GM12878 (cell line): ENCODE measurements around the gene TYW1. TPM values are rescaled to one million over a fixed set of nuclear protein-coding genes. Genes with fewer than 3 reads are reported as not detected.

Experiments
- ATAC-seq: fragments of 200-7000 bp; cut with Tn5 transposase; 3 replicates; pipeline ENCODE4 v1.9.1; 2020; ENCODE audit warnings: mild to moderate bottlenecking, moderate library complexity
- BruUV-seq: library from RNA; stranded (reverse); fragments of 400-500 nt; replicated peaks from 2 replicates; lab custom pipeline; 2021; lab: Mats Ljungman, UMichigan
- CTCF ChIA-PET: fragments of 300-600 bp; sonication (Branson Sonifier 250); formaldehyde crosslinking; extraction: SDS; loops from one replicate; lab custom pipeline; 2021; ENCODE audit warnings: inconsistent platforms; lab: Yijun Ruan, JAX
- POLR2A ChIA-PET: fragments of 350-600 bp; formaldehyde crosslinking; extraction: SDS; loops from one replicate; lab custom pipeline; 2021; ENCODE audit warnings: inconsistent platforms; lab: Charles Lee
- RAD21 ChIA-PET: fragments of 300-600 bp; sonication (Branson Sonifier 250); formaldehyde crosslinking; loops from one replicate; lab custom pipeline; 2023; ENCODE audit warnings: antibody characterized with exemption; ENCODE audit not compliant: unreplicated experiment; lab: Charles Lee
- SMC1A ChIA-PET: fragments of 300-600 bp; sonication (Branson Sonifier 250); formaldehyde crosslinking; loops from one replicate; lab custom pipeline; 2023; ENCODE audit not compliant: unreplicated experiment, uncharacterized antibody; lab: Charles Lee
- DNase-seq: peaks from one replicate; pipeline ENCODE4 v3.0.0-alpha.2; 2011; ENCODE audit warnings: low read depth, low spot score
- FAIRE-seq: peaks from 3 replicates; lab custom pipeline; 2011; peaks lifted over from hg19 to GRCh38; lab: Jason Lieb, UNC
- H2AFZ ChIP-seq: 2 replicates; pipeline ENCODE4 v1.6.0; 2011; ENCODE audit warnings: low read depth, low read length, control low read depth; ENCODE audit not compliant: control insufficient read depth
- H3K27ac ChIP-seq: 2 replicates; pipeline ENCODE4 v1.5.1; 2011; ENCODE audit warnings: control low read depth; ENCODE audit not compliant: control insufficient read depth, insufficient read depth
- H3K27me3 ChIP-seq, 2 experiments: replicated peaks in 1 of 2; 2 replicates each; pipeline versions ENCODE4 v1.6.0 to v1.6.1; 2011; ENCODE audit warnings: low read length in 1 of 2; ENCODE audit not compliant: control insufficient read depth in 2 of 2, insufficient read depth in 2 of 2
- H3K36me3 ChIP-seq, 2 experiments: 2 replicates each; pipeline ENCODE4 v1.5.1; 2011; ENCODE audit warnings: low read length in 1 of 2; ENCODE audit not compliant: control insufficient read depth in 2 of 2, insufficient read depth in 2 of 2
- H3K4me1 ChIP-seq: 2 replicates; pipeline ENCODE4 v1.6.1; 2011; ENCODE audit warnings: mild to moderate bottlenecking, low read length, moderate library complexity, mixed read lengths; ENCODE audit not compliant: control insufficient read depth, insufficient read depth
- H3K4me2 ChIP-seq: 2 replicates; pipeline ENCODE4 v1.6.0; 2011; ENCODE audit warnings: control low read depth; ENCODE audit not compliant: control insufficient read depth, insufficient read depth
- H3K4me3 ChIP-seq: fragments of 200-600 bp; sonication (generic); 2 replicates; pipeline ENCODE4 v1.5.1; 2016
- H3K79me2 ChIP-seq: 2 replicates; pipeline ENCODE4 v1.6.0; 2011; ENCODE audit warnings: low read length; ENCODE audit not compliant: control insufficient read depth, insufficient read depth
- H3K9ac ChIP-seq: 2 replicates; pipeline ENCODE4 v1.8.0; 2011; ENCODE audit warnings: low read length, control low read depth, mixed read lengths; ENCODE audit not compliant: control insufficient read depth, insufficient read depth
- H3K9me3 ChIP-seq: replicated peaks from 3 replicates; pipeline ENCODE4 v1.5.1; 2011; ENCODE audit warnings: mild to moderate bottlenecking, low read length; ENCODE audit not compliant: control insufficient read depth, insufficient read depth
- H4K20me1 ChIP-seq: 2 replicates; pipeline ENCODE4 v1.6.0; 2011; ENCODE audit not compliant: control insufficient read depth, insufficient read depth
- BRCA1 ChIP-seq: IDR thresholded peaks from 2 replicates; pipeline ENCODE4 v1.6.1; 2011; ENCODE audit warnings: low read depth, low read length, improper control_type of control experiment
- CBX5 ChIP-seq: sonication (generic); IDR thresholded peaks from 2 replicates; pipeline ENCODE4 v1.6.1; 2016; ENCODE audit warnings: low read depth, moderate library complexity, mild to moderate bottlenecking, inconsistent platforms
- MEF2B ChIP-seq: fragments of 450-650 bp; IDR thresholded peaks from 2 replicates; pipeline ENCODE4 v1.6.1; 2018; ENCODE audit warnings: mild to moderate bottlenecking, moderate library complexity; ENCODE audit not compliant: partially characterized antibody, poor library complexity, severe bottlenecking
- NFXL1 ChIP-seq: fragments of 450-650 bp; IDR thresholded peaks from 2 replicates; pipeline ENCODE4 v1.6.1; 2017; ENCODE audit warnings: antibody characterized with exemption, mild to moderate bottlenecking, borderline replicate concordance
- NR2F1 ChIP-seq: fragments of 450-650 bp; conservative IDR thresholded peaks from 2 replicates; pipeline ENCODE4 v1.6.1; 2017; ENCODE audit warnings: mild to moderate bottlenecking
- PAX5 ChIP-seq: IDR thresholded peaks from 2 replicates; pipeline ENCODE4 v1.6.1; 2011; ENCODE audit warnings: low read depth, low read length, borderline replicate concordance
- POLR2AphosphoS2 ChIP-seq: IDR thresholded peaks from 2 replicates; pipeline ENCODE4 v1.6.1; 2011; ENCODE audit warnings: low read depth, mild to moderate bottlenecking, low read length, improper control_type of control experiment, moderate library complexity
- POLR2AphosphoS5 ChIP-seq: IDR thresholded peaks from 2 replicates; pipeline ENCODE4 v1.6.1; 2011; ENCODE audit warnings: mild to moderate bottlenecking, low read length, inconsistent platforms
- SIN3A ChIP-seq: IDR thresholded peaks from 2 replicates; pipeline ENCODE4 v1.6.1; 2012; ENCODE audit warnings: low read depth, low read length, improper control_type of control experiment
- SMC3 ChIP-seq: IDR thresholded peaks from 2 replicates; pipeline ENCODE4 v1.6.1; 2011; ENCODE audit warnings: low read length, improper control_type of control experiment, borderline replicate concordance
- STAT3 ChIP-seq: IDR thresholded peaks from 2 replicates; pipeline ENCODE4 v1.6.1; 2011; ENCODE audit warnings: low read depth, low read length, improper control_type of control experiment
- WGBS: methylation state at CpG from one replicate; pipeline ENCODE4 v1.1.6; 2016; ENCODE audit warnings: low lambda C conversion rate; ENCODE audit not compliant: insufficient replicate concordance, insufficient coverage; ENCODE audit errors: missing lambda C conversion rate; 5-methylcytosine and 5-hydroxymethylcytosine counted together
- in situ Hi-C: fragments of 300-500 bp; cut with MboI; formaldehyde crosslinking; loops from 9 replicates; pipeline ENCODE4 v1.14.3; 2018; ENCODE audit warnings: mixed read lengths
- intact Hi-C: fragments of 100-400 bp; cut with micrococcal nuclease; formaldehyde crosslinking; loops from one replicate; pipeline ENCODE4 v1.14.2; 2022; ENCODE audit not compliant: unreplicated experiment
- polyA plus RNA-seq, 11 experiments: library from polyadenylated mRNA; depleted of rRNA in 4 of 11; unstranded in 6 of 11; stranded (reverse) in 5 of 11; fragments of >200 nt; fragmentation: Nextera tagmentation in 4 of 11; fragmentation: Illumina TruSeq in 1 of 11; extraction: Ambion mirVana in 4 of 11; extraction: Trizol in 1 of 11; gene quantifications; 1 replicate in 1 of 11; 2 replicates in 10 of 11; pipeline versions ENCODE4 v1.2.1 to v1.2.3, GENCODE V29; 2011 to 2016; ENCODE audit warnings: inconsistent platforms in 2 of 11, missing spikeins in 2 of 11, low read depth in 1 of 11
- total RNA-seq, 4 experiments: library from RNA; depleted of rRNA in 3 of 4; stranded (reverse); fragments of >200 nt in 3 of 4; fragmentation: Illumina TruSeq in 1 of 4; extraction: Trizol in 1 of 4; gene quantifications; 2 replicates each; pipeline versions ENCODE4 v1.2.1 to v1.2.3, GENCODE V29; 2013 to 2021
- TF ChIP-seq, protein P1 (sequence below): fragments of 450-650 bp; IDR thresholded peaks from 2 replicates; pipeline ENCODE4 v1.6.1; 2016; ENCODE audit warnings: mild to moderate bottlenecking
- TF ChIP-seq, protein P2 (sequence below): fragments of 450-650 bp; IDR thresholded peaks from 2 replicates; pipeline ENCODE4 v1.6.1; 2017; ENCODE audit warnings: low read depth, mild to moderate bottlenecking, moderate library complexity
- TF ChIP-seq, protein P3 (sequence below): IDR thresholded peaks from 2 replicates; pipeline ENCODE4 v1.6.1; 2012; ENCODE audit warnings: low read length, inconsistent platforms

The TYW1 gene
- total and polyA plus RNA-seq, 10 of the 15 experiments (the other 5 are each of a cell fraction or from before 2014, with no cell fraction given): 11.3 to 29.0 (median 18.4) TPM

DNA sequence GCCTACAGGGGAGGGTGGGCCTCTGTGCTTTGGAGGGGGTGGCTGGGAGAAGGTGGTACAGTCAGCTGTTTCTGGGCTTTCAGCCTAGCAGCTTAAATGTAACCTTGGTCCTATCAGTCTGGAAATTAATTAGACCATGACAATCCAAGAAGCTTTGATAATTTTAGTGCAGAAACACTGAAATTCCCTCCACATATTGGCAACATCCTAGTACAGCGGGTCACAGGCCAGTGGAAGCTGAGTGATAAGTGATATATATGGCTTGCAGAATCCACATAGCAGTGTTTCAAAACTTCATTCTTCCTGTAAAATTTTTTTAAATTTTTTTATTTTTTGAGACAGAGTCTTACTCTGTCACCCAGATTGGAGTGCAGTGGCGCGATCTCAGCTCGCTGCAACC is 212.6 kb downstream of the TYW1 start:
- WGBS: 95% methylated on average over 4 of the region's 4 CpGs
- Histone ChIP-seq H4K20me1 (no peaks in the 10 kb centered on the region), H3K4me2 (no peak overlapping the region), H3K9ac (no peak overlapping the region), H3K27me3 (no peaks in the 10 kb centered on the region), H3K4me3 (no peak overlapping the region), H2AFZ (no peak overlapping the region), H3K79me2 (no peaks in the 10 kb centered on the region)
- POLR2A ChIA-PET: no interaction called here
- CTCF ChIA-PET: no interaction called here
- ATAC-seq (no peak), FAIRE-seq (no peak)
- SMC1A ChIA-PET: no interaction called here
- no TSS peak for BruUV-seq
- intact Hi-C loops (no loop called here), in situ Hi-C loops (no loop called here)
- TF ChIP-seq BRCA1 (no peak), STAT3 (no peak), SMC3 (no peak), CBX5 (no peak), PAX5 (no peak), NFXL1 (no peak), POLR2AphosphoS5 (no peak), POLR2AphosphoS2 (no peak), NR2F1 (no peak), SIN3A (no peak), MEF2B (no peak)
- TF ChIP-seq, protein P1, sequence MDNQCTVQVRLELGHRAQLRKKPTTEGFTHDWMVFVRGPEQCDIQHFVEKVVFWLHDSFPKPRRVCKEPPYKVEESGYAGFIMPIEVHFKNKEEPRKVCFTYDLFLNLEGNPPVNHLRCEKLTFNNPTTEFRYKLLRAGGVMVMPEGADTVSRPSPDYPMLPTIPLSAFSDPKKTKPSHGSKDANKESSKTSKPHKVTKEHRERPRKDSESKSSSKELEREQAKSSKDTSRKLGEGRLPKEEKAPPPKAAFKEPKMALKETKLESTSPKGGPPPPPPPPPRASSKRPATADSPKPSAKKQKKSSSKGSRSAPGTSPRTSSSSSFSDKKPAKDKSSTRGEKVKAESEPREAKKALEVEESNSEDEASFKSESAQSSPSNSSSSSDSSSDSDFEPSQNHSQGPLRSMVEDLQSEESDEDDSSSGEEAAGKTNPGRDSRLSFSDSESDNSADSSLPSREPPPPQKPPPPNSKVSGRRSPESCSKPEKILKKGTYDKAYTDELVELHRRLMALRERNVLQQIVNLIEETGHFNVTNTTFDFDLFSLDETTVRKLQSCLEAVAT: no peak
- TF ChIP-seq, protein P2, sequence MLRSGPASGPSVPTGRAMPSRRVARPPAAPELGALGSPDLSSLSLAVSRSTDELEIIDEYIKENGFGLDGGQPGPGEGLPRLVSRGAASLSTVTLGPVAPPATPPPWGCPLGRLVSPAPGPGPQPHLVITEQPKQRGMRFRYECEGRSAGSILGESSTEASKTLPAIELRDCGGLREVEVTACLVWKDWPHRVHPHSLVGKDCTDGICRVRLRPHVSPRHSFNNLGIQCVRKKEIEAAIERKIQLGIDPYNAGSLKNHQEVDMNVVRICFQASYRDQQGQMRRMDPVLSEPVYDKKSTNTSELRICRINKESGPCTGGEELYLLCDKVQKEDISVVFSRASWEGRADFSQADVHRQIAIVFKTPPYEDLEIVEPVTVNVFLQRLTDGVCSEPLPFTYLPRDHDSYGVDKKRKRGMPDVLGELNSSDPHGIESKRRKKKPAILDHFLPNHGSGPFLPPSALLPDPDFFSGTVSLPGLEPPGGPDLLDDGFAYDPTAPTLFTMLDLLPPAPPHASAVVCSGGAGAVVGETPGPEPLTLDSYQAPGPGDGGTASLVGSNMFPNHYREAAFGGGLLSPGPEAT: no peak
- TF ChIP-seq, protein P3, sequence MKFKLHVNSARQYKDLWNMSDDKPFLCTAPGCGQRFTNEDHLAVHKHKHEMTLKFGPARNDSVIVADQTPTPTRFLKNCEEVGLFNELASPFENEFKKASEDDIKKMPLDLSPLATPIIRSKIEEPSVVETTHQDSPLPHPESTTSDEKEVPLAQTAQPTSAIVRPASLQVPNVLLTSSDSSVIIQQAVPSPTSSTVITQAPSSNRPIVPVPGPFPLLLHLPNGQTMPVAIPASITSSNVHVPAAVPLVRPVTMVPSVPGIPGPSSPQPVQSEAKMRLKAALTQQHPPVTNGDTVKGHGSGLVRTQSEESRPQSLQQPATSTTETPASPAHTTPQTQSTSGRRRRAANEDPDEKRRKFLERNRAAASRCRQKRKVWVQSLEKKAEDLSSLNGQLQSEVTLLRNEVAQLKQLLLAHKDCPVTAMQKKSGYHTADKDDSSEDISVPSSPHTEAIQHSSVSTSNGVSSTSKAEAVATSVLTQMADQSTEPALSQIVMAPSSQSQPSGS: no peak
- TF ChIP-seq, all 136 proteins: peak for 0
- no peak for DNase-seq
- Histone ChIP-seq H3K27ac (no peak overlapping the region), H3K4me1 (no peaks in the 10 kb centered on the region), H3K36me3 (no peaks in the 10 kb centered on the region), H3K9me3 (no peaks in the 10 kb centered on the region)
- RAD21 ChIA-PET: no interaction called here
